ENCODE measurements around the gene MBD2.
A peak's percentile ranks its signal among the peaks of the same experiment; 100 is the strongest.

The MBD2 gene

DNA sequence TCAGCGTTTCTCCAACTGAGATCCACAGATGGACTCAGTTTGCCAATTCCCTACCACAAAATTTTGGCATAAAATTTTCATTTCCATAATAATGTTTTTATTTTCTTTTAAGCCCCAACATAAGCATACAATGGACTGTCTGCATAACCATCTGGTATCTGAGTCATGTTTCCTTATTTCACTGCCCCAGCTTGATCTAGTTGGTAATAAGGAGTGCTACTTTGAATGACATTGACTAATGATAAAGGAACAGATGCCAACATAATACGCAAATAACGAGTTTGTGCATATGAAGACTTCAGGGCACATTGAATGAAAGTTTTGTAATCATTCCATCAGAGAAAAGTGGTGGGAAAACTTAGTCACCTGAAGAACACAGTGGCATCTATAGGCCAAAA lies 8.8 kb upstream of the MBD2 start:
- Histone ChIP-seq H2BK5ac (ENCODE audit: low read length) (no peak overlapping the region), H2BK15ac (replicated peaks; ENCODE audit: low read depth) (no peak overlapping the region), H2AK5ac (ENCODE audit: low read length) (no peak overlapping the region), H3K56ac (ENCODE audit: low read length) (no peak overlapping the region), H3K36me3 (ENCODE audit: control insufficient read depth, insufficient read depth, low read length) (no peaks in the 10 kb centered on the region), H3K4me3 (ENCODE audit: low read length) (no peak overlapping the region), H3K9ac (ENCODE audit: low read length) (no peak overlapping the region), H3K18ac (ENCODE audit: low read length) (no peak overlapping the region), H4K8ac (ENCODE audit: low read depth, low read length) (no peak overlapping the region), H3K79me2 (ENCODE audit: control insufficient read depth, insufficient read depth, low read length) (no peaks in the 10 kb centered on the region), H2BK120ac (ENCODE audit: low read depth, low read length) (no peak overlapping the region), H3K4ac (ENCODE audit: low read depth, low read length) (no peak overlapping the region), H3K4me1 (ENCODE audit: control insufficient read depth, low read depth, low read length) (peaks cover 4% of the 10 kb centered on the region), H3K27ac (ENCODE audit: low read depth, low read length) (no peak overlapping the region), H3K4me2 (ENCODE audit: low read length) (no peak overlapping the region), H3K79me1 (ENCODE audit: low read length) (no peaks in the 10 kb centered on the region), H3K27me3 (ENCODE audit: insufficient read depth, low read length, poor library complexity) (no peaks in the 10 kb centered on the region), H3K23ac (ENCODE audit: low read length) (no peak overlapping the region), H4K5ac (ENCODE audit: low read length) (no peak overlapping the region)
- no peak for DNase-seq
- WGBS (ENCODE audit: extremely low coverage, insufficient coverage, low lambda C conversion rate), result no CpG with 5 or more reads among the region's 3 CpGs

DNA sequence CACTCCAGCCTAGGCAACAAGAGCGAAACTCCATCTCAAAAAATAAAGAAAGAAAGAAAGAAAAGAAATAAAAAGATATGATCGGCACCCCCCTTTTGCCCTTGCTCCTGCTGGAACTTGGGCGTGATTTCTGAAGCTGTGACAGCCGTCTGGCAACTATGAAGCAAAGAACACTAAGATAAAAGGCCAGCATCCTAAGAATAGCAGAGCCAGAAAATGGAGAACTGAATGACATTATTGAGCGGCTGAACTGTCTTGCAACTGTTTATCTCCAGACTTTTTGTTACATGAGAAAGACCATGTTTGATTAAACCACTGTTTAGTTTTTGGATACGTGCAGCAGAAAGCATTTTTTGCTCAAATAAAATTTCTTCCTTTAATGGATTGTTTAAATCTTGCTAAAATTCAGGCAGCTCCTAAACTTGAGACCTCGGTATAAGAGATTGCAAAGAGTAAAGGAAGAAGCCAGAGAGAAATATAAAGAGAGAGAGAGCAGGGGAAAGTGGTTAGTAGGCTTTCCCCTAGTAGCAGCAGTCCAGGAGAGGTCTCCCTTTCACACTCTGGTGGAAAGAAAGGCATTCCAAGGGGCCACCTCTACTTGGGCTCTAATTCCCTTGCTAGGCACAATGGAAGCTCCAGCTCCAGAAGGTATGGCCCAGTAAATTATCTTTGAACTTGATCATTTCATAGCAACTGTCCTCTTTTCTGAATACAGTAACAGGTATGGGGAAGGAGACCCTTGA lies 8.2 kb upstream of the MBD2 start:
- Histone ChIP-seq H3K56ac (ENCODE audit: low read length) (no peak overlapping the region), H3K79me1 (ENCODE audit: low read length) (no peaks in the 10 kb centered on the region), H3K9ac (ENCODE audit: low read length) (no peak overlapping the region), H2BK5ac (ENCODE audit: low read length) (no peak overlapping the region), H4K5ac (ENCODE audit: low read length) (no peak overlapping the region), H3K27ac (ENCODE audit: low read depth, low read length) (no peak overlapping the region), H3K18ac (ENCODE audit: low read length) (peak overlapping the region; percentile 39), H3K79me2 (ENCODE audit: control insufficient read depth, insufficient read depth, low read length) (no peaks in the 10 kb centered on the region), H3K23ac (ENCODE audit: low read length) (no peak overlapping the region), H3K36me3 (ENCODE audit: control insufficient read depth, insufficient read depth, low read length) (no peaks in the 10 kb centered on the region), H3K4me3 (ENCODE audit: low read length) (no peak overlapping the region), H2BK15ac (replicated peaks; ENCODE audit: low read depth) (no peak overlapping the region), H3K4me2 (ENCODE audit: low read length) (no peak overlapping the region), H2BK120ac (ENCODE audit: low read depth, low read length) (no peak overlapping the region), H3K4me1 (ENCODE audit: control insufficient read depth, low read depth, low read length) (peaks cover 4% of the 10 kb centered on the region), H3K4ac (ENCODE audit: low read depth, low read length) (no peak overlapping the region), H2AK5ac (ENCODE audit: low read length) (no peak overlapping the region), H4K8ac (ENCODE audit: low read depth, low read length) (no peak overlapping the region), H3K27me3 (ENCODE audit: insufficient read depth, low read length, poor library complexity) (no peaks in the 10 kb centered on the region)
- WGBS (ENCODE audit: extremely low coverage, insufficient coverage, low lambda C conversion rate), result no CpG with 5 or more reads among the region's 7 CpGs
- peak; percentile 68 for DNase-seq

DNA sequence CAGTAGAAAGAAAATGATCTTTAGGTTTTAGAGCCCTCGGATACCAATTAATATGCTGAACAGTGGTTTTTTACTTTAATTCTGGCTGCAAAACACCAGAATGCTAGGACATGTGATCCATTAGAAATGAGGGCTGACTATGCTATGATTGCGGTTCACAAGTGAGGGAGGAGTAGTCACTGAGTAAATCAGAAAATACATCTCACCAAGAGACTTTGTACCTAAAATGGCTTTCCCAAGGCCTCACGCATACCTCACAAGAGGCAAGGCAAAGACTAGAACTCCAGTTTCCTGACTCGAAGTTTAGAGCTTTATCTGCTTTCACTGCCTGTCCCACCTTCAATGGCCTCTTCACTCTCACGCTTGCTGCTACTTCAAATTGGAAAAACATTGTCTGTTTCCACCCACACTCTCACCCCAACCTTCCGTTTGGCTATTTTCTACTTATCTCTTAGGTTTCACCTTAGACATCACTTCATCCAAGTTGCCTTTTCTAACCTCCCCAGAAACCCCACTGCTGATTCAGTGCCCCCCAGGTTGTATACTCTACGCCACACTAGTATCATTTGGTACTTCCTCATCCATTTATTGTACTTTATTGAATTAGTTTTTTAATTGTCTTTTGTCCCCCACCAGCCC lies 5.1 kb upstream of the MBD2 start:
- H3K79me1 ChIP-seq (ENCODE audit: low read length), result no peaks in the 10 kb centered on the region
- no peak overlapping the region for H3K4me2 ChIP-seq (ENCODE audit: low read length)
- H3K79me2 ChIP-seq (ENCODE audit: control insufficient read depth, insufficient read depth, low read length), result no peaks in the 10 kb centered on the region
- no peak overlapping the region for H3K9ac ChIP-seq (ENCODE audit: low read length)
- no peak overlapping the region for H2BK120ac ChIP-seq (ENCODE audit: low read depth, low read length)
- no peak overlapping the region for H3K27ac ChIP-seq (ENCODE audit: low read depth, low read length)
- H3K4ac ChIP-seq (ENCODE audit: low read depth, low read length), result no peak overlapping the region
- peaks cover 6% of the 10 kb centered on the region for H3K4me1 ChIP-seq (ENCODE audit: control insufficient read depth, low read depth, low read length)
- no peak overlapping the region for H2AK5ac ChIP-seq (ENCODE audit: low read length)
- no peak overlapping the region for H3K4me3 ChIP-seq (ENCODE audit: low read length)
- no peak overlapping the region for H2BK5ac ChIP-seq (ENCODE audit: low read length)
- H3K27me3 ChIP-seq (ENCODE audit: insufficient read depth, low read length, poor library complexity), result no peaks in the 10 kb centered on the region
- H4K8ac ChIP-seq (ENCODE audit: low read depth, low read length), result no peak overlapping the region
- no peak for DNase-seq
- no peak overlapping the region for H3K56ac ChIP-seq (ENCODE audit: low read length)
- H2BK15ac ChIP-seq (replicated peaks; ENCODE audit: low read depth), result no peak overlapping the region
- no CpG with 5 or more reads among the region's 7 CpGs for WGBS (ENCODE audit: extremely low coverage, insufficient coverage, low lambda C conversion rate)
- H3K18ac ChIP-seq (ENCODE audit: low read length), result no peak overlapping the region
- no peak overlapping the region for H4K5ac ChIP-seq (ENCODE audit: low read length)
- H3K36me3 ChIP-seq (ENCODE audit: control insufficient read depth, insufficient read depth, low read length), result no peaks in the 10 kb centered on the region
- no peak overlapping the region for H3K23ac ChIP-seq (ENCODE audit: low read length)

DNA sequence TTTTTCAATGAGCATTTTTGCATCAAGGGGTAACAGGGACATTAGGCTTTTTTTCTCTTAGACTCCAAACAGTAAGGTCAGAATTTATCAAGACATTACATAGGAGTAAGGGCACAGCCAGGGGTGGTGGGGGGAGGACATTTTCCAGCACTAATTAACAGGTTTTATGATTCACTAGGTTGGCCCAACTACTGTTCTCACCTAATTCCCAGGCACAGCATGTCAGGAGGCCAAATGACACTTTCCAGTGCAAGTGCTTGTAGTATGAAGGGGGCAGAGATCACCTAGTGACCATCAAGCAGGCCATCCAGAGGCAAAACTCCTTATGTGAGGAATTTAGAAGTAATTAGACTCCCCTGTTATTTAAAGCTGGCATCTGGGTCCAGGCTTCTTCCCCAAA lies 3.9 kb upstream of the MBD2 start:
- peak; percentile 85 for DNase-seq
- Histone ChIP-seq H3K4me1 (ENCODE audit: control insufficient read depth, low read depth, low read length) (peaks cover 6% of the 10 kb centered on the region), H2BK15ac (replicated peaks; ENCODE audit: low read depth) (peak overlapping the region; percentile 96), H3K4me2 (ENCODE audit: low read length) (no peak overlapping the region), H2AK5ac (ENCODE audit: low read length) (no peak overlapping the region), H2BK120ac (ENCODE audit: low read depth, low read length) (no peak overlapping the region), H3K36me3 (ENCODE audit: control insufficient read depth, insufficient read depth, low read length) (no peaks in the 10 kb centered on the region), H3K4me3 (ENCODE audit: low read length) (no peak overlapping the region), H4K5ac (ENCODE audit: low read length) (no peak overlapping the region), H3K9ac (ENCODE audit: low read length) (no peak overlapping the region), H4K8ac (ENCODE audit: low read depth, low read length) (no peak overlapping the region), H3K27me3 (ENCODE audit: insufficient read depth, low read length, poor library complexity) (no peaks in the 10 kb centered on the region), H3K56ac (ENCODE audit: low read length) (no peak overlapping the region), H3K4ac (ENCODE audit: low read depth, low read length) (no peak overlapping the region), H3K79me1 (ENCODE audit: low read length) (no peaks in the 10 kb centered on the region), H2BK5ac (ENCODE audit: low read length) (no peak overlapping the region), H3K23ac (ENCODE audit: low read length) (no peak overlapping the region), H3K18ac (ENCODE audit: low read length) (peak overlapping the region; percentile 75), H3K79me2 (ENCODE audit: control insufficient read depth, insufficient read depth, low read length) (peaks cover 4% of the 10 kb centered on the region), H3K27ac (ENCODE audit: low read depth, low read length) (peak overlapping the region; percentile 41)

DNA sequence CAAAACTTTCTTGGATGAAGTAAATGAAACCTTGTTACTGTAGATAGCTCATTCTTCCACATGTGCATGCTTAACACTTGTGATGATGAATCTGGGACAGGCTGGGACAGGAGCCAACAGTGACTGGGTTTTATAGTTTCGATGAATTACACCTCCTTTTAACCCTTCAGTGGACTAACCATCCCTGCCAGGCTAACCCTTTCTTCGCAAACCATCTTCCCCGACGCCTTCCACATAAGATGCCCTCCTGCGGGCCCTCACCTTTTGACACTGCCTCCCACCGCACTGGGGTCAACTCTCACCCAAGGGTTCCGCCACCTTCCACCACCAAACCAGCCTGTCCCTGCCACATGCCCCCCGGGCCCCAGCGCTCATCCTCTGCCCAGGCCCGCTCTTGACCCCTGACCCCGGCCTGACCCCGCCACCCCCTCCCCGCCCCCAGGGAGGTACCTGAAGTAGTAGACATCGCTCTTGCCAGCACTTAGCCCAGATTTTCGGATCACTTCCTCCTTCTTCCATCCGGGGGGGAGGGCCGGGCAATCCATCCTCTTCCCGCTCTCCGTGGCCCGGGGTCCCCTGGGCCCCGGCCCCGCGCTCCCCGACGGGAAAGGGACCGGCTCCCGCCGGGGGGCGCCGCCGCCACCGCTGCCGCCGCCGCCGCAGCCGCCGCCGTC lies 764 bp downstream of the MBD2 start:
- peak overlapping the region; percentile 73 for H3K56ac ChIP-seq (ENCODE audit: low read length)
- peak overlapping the region; percentile 65 for H3K4me2 ChIP-seq (ENCODE audit: low read length)
- H3K79me1 ChIP-seq (ENCODE audit: low read length), result peaks cover 6% of the 10 kb centered on the region
- H3K36me3 ChIP-seq (ENCODE audit: control insufficient read depth, insufficient read depth, low read length), result no peaks in the 10 kb centered on the region
- H3K9ac ChIP-seq (ENCODE audit: low read length), result peak overlapping the region; percentile 74
- no peak overlapping the region for H3K23ac ChIP-seq (ENCODE audit: low read length)
- H4K5ac ChIP-seq (ENCODE audit: low read length), result no peak overlapping the region
- H2BK15ac ChIP-seq (replicated peaks; ENCODE audit: low read depth), result no peak overlapping the region
- no peak overlapping the region for H3K27ac ChIP-seq (ENCODE audit: low read depth, low read length)
- H3K79me2 ChIP-seq (ENCODE audit: control insufficient read depth, insufficient read depth, low read length), result peaks cover 44% of the 10 kb centered on the region
- no peak overlapping the region for H2AK5ac ChIP-seq (ENCODE audit: low read length)
- peak overlapping the region; percentile 100 for H3K18ac ChIP-seq (ENCODE audit: low read length)
- DNase-seq, result peak; percentile 45
- no peak overlapping the region for H2BK5ac ChIP-seq (ENCODE audit: low read length)
- no peaks in the 10 kb centered on the region for H3K27me3 ChIP-seq (ENCODE audit: insufficient read depth, low read length, poor library complexity)
- peaks cover 7% of the 10 kb centered on the region for H3K4me1 ChIP-seq (ENCODE audit: control insufficient read depth, low read depth, low read length)
- H2BK120ac ChIP-seq (ENCODE audit: low read depth, low read length), result no peak overlapping the region
- peak overlapping the region; percentile 96 for H4K8ac ChIP-seq (ENCODE audit: low read depth, low read length)
- H3K4me3 ChIP-seq (ENCODE audit: low read length), result peak overlapping the region; percentile 68
- H3K4ac ChIP-seq (ENCODE audit: low read depth, low read length), result peak overlapping the region; percentile 88
- WGBS (ENCODE audit: extremely low coverage, insufficient coverage, low lambda C conversion rate), result no CpG with 5 or more reads among the region's 39 CpGs
